Panc1 (cell line): ENCODE results near the gene CDHR2.

Experiments used
- POLR2AphosphoS5 ChIP-seq: IDR thresholded peaks from 2 replicates; pipeline ENCODE4 v1.6.1; 2012; ENCODE audit warnings: mild to moderate bottlenecking, low read depth, low read length, moderate library complexity
- SIN3A ChIP-seq: IDR thresholded peaks from 2 replicates; pipeline ENCODE4 v1.6.1; 2012; ENCODE audit warnings: low read depth, mild to moderate bottlenecking, low read length, moderate library complexity, borderline replicate concordance; ENCODE audit not compliant: insufficient read depth
- TF ChIP-seq, protein P1 (sequence below): fragments of 450-650 bp; IDR thresholded peaks from 2 replicates; pipeline ENCODE4 v1.5.1; 2017; ENCODE audit warnings: mild to moderate bottlenecking
- TF ChIP-seq, protein P2 (sequence below), 2 experiments: IDR thresholded peaks; 2 replicates each; pipeline ENCODE4 v1.6.1; 2011 to 2012; ENCODE audit warnings: low read depth in 2 of 2, control low read depth in 1 of 2, low read length in 1 of 2, mild to moderate bottlenecking in 1 of 2, moderate library complexity in 1 of 2; ENCODE audit not compliant: insufficient read depth in 1 of 2

DNA sequence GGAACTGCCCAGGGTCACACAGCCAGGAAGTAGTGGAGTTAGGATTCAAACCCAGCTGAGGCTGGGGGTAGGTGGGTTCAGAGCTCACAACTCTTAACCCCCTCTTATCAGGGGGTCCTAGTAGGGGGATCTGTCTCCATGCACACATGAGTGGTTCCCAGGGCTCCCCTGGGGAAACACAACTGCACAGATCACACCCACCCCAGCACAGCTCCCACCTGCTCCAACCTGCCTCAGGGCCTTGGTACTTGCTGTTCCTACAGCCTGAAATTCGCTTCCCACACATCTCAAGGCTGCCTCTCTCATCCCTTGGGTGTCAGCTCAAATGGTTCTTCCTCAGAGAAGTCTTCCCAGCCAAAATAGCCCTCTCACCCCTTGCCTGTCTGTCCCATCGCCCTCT lies 76.4 kb downstream of the CDHR2 start:
- TF ChIP-seq, protein P1, sequence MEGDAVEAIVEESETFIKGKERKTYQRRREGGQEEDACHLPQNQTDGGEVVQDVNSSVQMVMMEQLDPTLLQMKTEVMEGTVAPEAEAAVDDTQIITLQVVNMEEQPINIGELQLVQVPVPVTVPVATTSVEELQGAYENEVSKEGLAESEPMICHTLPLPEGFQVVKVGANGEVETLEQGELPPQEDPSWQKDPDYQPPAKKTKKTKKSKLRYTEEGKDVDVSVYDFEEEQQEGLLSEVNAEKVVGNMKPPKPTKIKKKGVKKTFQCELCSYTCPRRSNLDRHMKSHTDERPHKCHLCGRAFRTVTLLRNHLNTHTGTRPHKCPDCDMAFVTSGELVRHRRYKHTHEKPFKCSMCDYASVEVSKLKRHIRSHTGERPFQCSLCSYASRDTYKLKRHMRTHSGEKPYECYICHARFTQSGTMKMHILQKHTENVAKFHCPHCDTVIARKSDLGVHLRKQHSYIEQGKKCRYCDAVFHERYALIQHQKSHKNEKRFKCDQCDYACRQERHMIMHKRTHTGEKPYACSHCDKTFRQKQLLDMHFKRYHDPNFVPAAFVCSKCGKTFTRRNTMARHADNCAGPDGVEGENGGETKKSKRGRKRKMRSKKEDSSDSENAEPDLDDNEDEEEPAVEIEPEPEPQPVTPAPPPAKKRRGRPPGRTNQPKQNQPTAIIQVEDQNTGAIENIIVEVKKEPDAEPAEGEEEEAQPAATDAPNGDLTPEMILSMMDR = no peak
- TF ChIP-seq, protein P2, sequence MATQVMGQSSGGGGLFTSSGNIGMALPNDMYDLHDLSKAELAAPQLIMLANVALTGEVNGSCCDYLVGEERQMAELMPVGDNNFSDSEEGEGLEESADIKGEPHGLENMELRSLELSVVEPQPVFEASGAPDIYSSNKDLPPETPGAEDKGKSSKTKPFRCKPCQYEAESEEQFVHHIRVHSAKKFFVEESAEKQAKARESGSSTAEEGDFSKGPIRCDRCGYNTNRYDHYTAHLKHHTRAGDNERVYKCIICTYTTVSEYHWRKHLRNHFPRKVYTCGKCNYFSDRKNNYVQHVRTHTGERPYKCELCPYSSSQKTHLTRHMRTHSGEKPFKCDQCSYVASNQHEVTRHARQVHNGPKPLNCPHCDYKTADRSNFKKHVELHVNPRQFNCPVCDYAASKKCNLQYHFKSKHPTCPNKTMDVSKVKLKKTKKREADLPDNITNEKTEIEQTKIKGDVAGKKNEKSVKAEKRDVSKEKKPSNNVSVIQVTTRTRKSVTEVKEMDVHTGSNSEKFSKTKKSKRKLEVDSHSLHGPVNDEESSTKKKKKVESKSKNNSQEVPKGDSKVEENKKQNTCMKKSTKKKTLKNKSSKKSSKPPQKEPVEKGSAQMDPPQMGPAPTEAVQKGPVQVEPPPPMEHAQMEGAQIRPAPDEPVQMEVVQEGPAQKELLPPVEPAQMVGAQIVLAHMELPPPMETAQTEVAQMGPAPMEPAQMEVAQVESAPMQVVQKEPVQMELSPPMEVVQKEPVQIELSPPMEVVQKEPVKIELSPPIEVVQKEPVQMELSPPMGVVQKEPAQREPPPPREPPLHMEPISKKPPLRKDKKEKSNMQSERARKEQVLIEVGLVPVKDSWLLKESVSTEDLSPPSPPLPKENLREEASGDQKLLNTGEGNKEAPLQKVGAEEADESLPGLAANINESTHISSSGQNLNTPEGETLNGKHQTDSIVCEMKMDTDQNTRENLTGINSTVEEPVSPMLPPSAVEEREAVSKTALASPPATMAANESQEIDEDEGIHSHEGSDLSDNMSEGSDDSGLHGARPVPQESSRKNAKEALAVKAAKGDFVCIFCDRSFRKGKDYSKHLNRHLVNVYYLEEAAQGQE (IDR thresholded peaks at IDR 0.05; ENCODE audit: insufficient read depth in 1 of 2, low read depth in 2 of 2, low read length in 1 of 2) = no peak
- TF ChIP-seq POLR2AphosphoS5 = no peak
- no peak for TF ChIP-seq SIN3A
